Measurements from ENCODE around the gene IQCK.

The IQCK gene

GRCh38 chr16:19868421-19868820 is 150.3 kb downstream of the IQCK start (continued):
- no peak for TF ChIP-seq YY1 (tag by site-specific recombination; IDR thresholded peaks at IDR 0.05)
- no peak for TF ChIP-seq BCL6B (tag by site-specific recombination; IDR thresholded peaks at IDR 0.05)
- no peak for TF ChIP-seq ZSCAN23 (tag by site-specific recombination; IDR thresholded peaks at IDR 0.05)

GRCh38 chr16:19871721-19872120 is 153.7 kb downstream of the IQCK start:
- POLR2A ChIA-PET = no interaction called here
- no peak for TF ChIP-seq ZNF521 (tag by site-specific recombination; IDR thresholded peaks at IDR 0.05)
- TF ChIP-seq ZNF324 (tag by site-specific recombination; IDR thresholded peaks at IDR 0.05) = no peak
- TF ChIP-seq ZNF24 (tag by site-specific recombination; IDR thresholded peaks at IDR 0.05) = no peak
- no peak for TF ChIP-seq ZNF157 (tag by site-specific recombination; IDR thresholded peaks at IDR 0.05)
- TF ChIP-seq ZNF510 (tag by site-specific recombination; IDR thresholded peaks at IDR 0.05; ENCODE audit: insufficient replicate concordance) = no peak
- TF ChIP-seq ZBTB49 (tag by site-specific recombination; IDR thresholded peaks at IDR 0.05; ENCODE audit: low read depth) = no peak
- no peak for TF ChIP-seq PRDM2 (tag by site-specific recombination; IDR thresholded peaks at IDR 0.05; ENCODE audit: borderline replicate concordance)
- TF ChIP-seq ZNF169 (tag by site-specific recombination; IDR thresholded peaks at IDR 0.05) = no peak
- H3K27ac ChIP-seq (ENCODE audit: extremely low read depth, low read depth, low read length) = no peak overlapping the region
- H3K36me3 ChIP-seq (ENCODE audit: control insufficient read depth in 2 of 2, insufficient read depth in 1 of 2, low read length in 2 of 2) = peaks cover 0 to 16% of the 10 kb centered on the region in 2 experiments; a peak in 1 of 3 replicates
- no peaks in the 10 kb centered on the region for H3K9me3 ChIP-seq (ENCODE audit: control insufficient read depth, insufficient read depth, low read depth, low read length)
- CTCF ChIA-PET = no interaction called here
- H3K4me3 ChIP-seq (ENCODE audit: low read depth, low read length) = no peak overlapping the region
- H3K4me1 ChIP-seq (ENCODE audit: control insufficient read depth, insufficient read depth, low read length) = no peaks in the 10 kb centered on the region

- ChIA-PET CTCF (no interaction called here), POLR2A (no interaction called here)
- Histone ChIP-seq H3K9me3 (ENCODE audit: control insufficient read depth, insufficient read depth, low read depth, low read length) (no peaks in the 10 kb centered on the region), H3K36me3 (ENCODE audit: control insufficient read depth in 2 of 2, insufficient read depth in 1 of 2, low read length in 2 of 2) (peaks cover 0 to 16% of the 10 kb centered on the region in 2 experiments; a peak in 1 of 3 replicates), H3K27ac (ENCODE audit: extremely low read depth, low read depth, low read length) (no peak overlapping the region), H3K4me3 (ENCODE audit: low read depth, low read length) (no peak overlapping the region), H3K4me1 (ENCODE audit: control insufficient read depth, insufficient read depth, low read length) (no peaks in the 10 kb centered on the region)
- no peak for TF ChIP-seq MYNN (tag by site-specific recombination; IDR thresholded peaks at IDR 0.05; ENCODE audit: borderline replicate concordance)
- TF ChIP-seq ELK4 (IDR thresholded peaks at IDR 0.05; ENCODE audit: borderline replicate concordance, low read depth, low read length) = no peak
- TF ChIP-seq ZNF560 (tag by site-specific recombination; IDR thresholded peaks at IDR 0.05; ENCODE audit: borderline replicate concordance) = no peak
- no peak for TF ChIP-seq PRDM4 (tag by site-specific recombination; IDR thresholded peaks at IDR 0.05)
- no peak for TF ChIP-seq ZNF311 (tag by site-specific recombination; IDR thresholded peaks at IDR 0.05; ENCODE audit: borderline replicate concordance)
- TF ChIP-seq HOXC10 (CRISPR knock-in tag; IDR thresholded peaks at IDR 0.05) = no peak
- no peak for TF ChIP-seq ZNF623 (tag by site-specific recombination; IDR thresholded peaks at IDR 0.05)
- TF ChIP-seq ZNF530 (tag by site-specific recombination; IDR thresholded peaks at IDR 0.05; ENCODE audit: low read depth) = no peak
- no peak for TF ChIP-seq FEZF1 (tag by site-specific recombination; IDR thresholded peaks at IDR 0.05)
Measured at GRCh38 chr16:19872179-19872863, 154.2 kb downstream of the IQCK start.

All from HEK293 (cell line).